Measurements from ENCODE around the gene C19orf38.

The C19orf38 gene

DNA sequence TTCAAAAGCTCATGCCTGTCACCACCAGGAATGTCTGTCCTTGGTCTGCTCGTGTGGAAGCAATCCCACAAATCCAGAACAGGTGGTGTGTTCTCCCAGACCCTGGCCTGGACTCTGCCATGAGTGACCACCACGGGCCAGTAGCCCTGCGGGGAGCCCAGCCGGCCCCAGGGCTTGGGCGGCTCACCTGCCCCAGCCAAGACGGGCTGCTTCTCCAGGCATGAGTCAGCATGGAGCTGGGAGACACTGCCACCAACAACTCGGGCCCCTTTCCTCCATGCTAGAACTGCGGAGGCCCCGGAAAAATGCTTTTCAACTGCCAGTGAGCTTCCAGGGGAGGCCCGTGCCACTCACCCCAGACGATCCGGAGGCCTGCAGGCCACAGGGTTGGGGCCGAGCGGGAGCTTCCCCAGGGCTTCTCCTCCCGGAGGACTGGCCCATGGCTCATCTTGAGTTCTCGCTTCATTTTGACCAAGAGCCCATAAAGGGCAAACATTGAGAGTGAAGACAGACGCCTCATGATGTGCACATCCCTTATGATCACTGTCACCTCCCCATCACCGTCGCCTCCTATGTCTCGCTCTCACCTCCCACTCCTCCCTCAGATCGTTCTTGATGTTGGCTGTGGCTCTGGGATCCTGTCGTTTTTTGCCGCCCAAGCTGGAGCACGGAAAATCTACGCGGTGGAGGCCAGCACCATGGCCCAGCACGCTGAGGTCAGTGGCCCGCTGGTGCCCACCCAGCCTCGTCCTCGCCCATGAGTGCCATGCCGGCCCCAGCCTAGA is 63.6 kb downstream of the C19orf38 start:
- DNase-seq (ENCODE audit: low spot score), result no peak

DNA sequence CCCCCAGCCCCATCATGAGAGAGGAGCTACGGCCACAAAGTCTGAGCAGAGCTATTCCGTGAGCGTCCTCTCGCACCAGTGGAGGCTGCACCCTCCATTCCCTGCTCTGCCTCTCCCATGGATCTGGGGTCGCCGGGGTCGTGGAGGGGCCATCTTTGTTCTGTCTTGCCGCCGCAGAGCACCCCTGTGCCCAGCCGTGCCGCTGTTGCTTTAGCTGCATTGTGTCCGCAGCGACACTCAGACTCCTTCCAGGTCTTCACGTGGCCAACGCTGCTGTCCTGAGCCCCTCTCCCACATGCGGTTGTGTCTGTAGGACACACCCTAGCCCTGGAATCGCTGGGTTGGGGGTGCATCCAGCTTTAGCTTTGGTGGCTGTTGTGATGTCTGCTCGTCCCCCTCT is 64.4 kb downstream of the C19orf38 start:
- DNase-seq (ENCODE audit: low spot score), result no peak

DNA sequence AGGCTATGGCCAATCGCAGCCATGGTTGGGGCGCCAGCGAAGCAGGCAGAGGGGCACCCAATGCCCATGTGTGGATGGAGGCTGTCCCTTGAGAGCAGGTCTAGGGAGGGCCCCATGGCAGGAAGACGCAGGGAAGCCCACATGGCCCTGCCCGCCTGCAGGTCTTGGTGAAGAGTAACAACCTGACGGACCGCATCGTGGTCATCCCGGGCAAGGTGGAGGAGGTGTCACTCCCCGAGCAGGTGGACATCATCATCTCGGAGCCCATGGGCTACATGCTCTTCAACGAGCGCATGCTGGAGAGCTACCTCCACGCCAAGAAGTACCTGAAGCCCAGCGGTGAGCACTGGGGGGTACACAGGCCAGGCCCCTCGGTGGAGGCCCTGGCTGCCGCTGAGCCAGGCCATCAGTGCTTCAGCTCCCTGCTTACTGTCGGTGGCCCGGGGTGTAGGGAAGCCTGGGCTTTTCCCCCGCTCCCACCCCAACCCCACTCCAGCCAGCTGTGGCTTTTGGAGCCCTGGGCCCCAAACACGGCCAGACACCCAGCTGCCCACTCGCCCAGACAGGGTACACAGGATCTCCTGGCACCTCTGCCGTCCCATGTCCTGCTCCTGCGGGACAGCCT is 65.6 kb downstream of the C19orf38 start:
- DNase-seq (ENCODE audit: low spot score), result no peak

DNA sequence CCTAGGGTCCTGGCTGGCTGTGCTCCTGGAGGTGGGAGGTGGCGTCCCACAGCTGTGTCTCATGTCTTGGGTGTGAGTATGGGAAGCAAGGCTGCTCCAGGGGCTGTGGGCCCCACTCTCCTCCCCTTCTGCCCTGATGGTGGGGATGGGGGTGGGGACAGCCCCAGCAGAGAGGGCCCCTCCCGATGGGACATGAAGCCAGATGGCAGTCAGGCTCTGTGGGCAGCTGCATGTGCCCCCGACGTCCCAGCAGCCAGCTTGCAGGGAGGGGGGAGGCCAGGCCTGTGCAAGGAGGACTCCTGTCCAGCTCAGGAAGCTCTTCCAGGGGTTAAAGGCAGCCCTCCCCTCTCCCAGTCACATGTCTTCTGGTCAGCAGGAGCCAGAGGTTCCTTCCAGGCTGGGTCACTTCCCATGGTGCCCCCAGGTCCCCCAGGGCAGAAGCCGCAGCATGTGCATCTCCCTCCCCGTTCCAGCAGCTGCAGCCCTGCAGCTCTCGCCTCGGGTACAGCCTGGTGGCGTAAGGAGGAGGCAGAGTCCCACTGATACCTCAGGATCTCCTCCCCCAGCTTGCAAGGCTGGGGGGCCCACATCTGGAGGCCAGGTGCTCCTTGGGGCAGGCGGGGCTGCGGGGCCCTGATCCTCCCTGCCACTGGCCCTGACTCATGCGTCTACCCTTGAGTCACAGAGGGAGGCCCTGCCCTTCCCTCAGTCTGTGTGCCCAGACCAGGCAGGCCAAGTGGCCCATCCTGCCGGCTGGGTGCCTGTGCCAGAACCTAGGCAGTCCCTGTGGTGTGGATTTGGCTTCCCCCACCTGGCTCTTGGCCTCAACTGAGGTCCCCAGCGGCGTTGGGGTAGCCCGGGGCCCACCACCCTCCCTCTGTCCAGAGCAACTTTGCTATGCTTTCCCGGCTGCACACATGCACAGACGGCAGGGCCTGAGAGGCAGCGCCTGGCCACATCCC is 67.2 kb downstream of the C19orf38 start:
- no peak for DNase-seq (ENCODE audit: low spot score)

DNA sequence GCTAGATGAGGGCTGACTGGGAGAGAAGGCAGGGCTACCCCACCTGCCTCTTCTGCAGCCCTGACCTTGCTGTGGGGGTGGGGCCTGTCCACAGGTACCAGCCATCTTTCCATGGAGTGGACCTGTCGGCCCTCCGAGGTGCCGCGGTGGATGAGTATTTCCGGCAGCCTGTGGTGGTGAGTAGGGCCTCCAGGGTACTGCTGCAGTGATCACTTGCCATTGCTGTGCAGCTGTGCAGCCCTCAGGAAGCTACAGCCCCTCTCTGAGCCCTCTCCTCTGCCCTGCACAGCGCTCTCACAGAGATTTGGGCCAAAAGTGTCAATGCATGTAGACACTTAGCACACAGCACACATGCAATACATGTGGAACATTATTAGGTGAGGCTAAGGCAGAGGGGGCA is 68.4 kb downstream of the C19orf38 start:
- no peak for DNase-seq (ENCODE audit: low spot score)

DNA sequence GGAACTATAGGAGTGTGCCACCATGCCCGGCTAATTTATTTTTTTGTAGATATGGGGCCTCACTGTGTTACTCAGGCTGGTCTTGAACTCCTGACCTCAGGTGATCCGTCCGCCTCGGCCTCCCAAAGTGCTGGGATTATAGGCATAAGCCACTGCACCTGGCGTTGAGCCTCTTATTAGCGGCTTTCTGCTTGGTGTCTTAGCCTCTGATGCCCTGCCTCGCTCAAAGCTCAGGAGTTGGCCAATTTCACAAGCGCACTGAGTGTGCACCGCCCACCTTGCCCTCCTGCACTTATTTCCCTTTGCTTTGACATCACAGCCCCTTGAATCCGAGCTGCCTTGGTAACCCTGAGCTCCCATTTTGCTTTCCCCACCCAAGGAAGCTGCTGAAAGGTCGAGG is 70.1 kb downstream of the C19orf38 start:
- DNase-seq (ENCODE audit: low spot score), result no peak
